Astrocyte (in vitro differentiated cells and primary cell): ENCODE data around the gene ZNF593OS.
A peak's percentile ranks its signal among the peaks of the same experiment; 100 is the strongest.

Experiments
- CTCF ChIP-seq: IDR thresholded peaks from 2 replicates; pipeline ENCODE4 v1.5.1; 2011; ENCODE audit warnings: low read depth, mild to moderate bottlenecking, inconsistent platforms, low read length, moderate library complexity; ENCODE audit not compliant: insufficient read depth
- EZH2 ChIP-seq: IDR thresholded peaks from 2 replicates; pipeline ENCODE4 v1.6.1; 2012; ENCODE audit warnings: mild to moderate bottlenecking, low read length, inconsistent platforms; ENCODE audit not compliant: insufficient read depth

- peak; percentile 71 for TF ChIP-seq CTCF
- TF ChIP-seq EZH2 = no peak
These were observed 26.3 kb downstream of the ZNF593OS start for GRCh38 chr1:26145041-26145959.
